HG02973 (cell line): ENCODE data around the gene FAM120A.

Source experiments
- ATAC-seq: cut with Tn5 transposase; IDR thresholded peaks from one replicate; pipeline ENCODE4 v1.9.1; 2021; ENCODE audit warnings: moderate library complexity; ENCODE audit not compliant: unreplicated experiment

FAM120A gene

DNA sequence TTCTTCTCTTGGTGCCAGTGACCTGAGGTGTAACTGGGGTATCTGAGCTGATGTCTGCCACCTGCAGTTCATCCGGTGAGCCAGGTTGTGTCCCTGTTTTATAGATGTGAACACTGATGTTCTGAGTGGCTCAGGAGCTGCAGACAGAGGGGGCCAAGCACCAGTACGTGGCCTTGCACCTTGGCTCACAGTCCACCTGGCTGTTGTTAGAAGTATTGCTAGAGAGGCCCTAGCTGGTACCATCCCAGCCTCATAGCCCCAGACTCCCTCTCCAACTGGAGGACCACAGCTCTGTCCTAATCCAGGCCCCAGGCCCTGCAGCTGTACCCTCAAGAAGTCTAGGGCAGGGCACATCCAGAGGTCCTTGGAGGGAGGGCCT is 141.1 kb downstream of the FAM120A start:
- ATAC-seq, result no peak

- no peak for ATAC-seq
These were observed 141.7 kb downstream of the FAM120A start for GRCh38 chr9:93593144-93593658.

- ATAC-seq, result no peak
These were observed 142.7 kb downstream of the FAM120A start for GRCh38 chr9:93594041-93594756.

DNA sequence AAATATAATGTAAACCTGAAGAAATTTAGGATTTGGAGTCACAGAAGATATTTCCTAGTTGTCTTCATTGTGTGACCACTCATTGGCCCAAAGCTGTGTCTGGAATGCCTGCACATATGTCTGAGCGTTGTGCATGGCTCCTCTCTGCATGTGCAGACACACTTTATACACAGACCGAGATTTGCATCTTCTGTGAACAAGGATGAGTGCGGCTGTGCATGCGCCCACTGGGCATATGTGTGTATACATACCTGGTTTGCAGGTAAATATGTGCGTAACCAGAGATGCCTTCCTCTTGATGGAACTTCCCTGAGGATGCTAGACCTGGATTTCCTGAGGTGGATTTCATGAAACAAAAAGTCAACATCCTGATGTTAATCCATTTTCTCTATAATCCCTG is 144.0 kb downstream of the FAM120A start:
- no peak for ATAC-seq

DNA sequence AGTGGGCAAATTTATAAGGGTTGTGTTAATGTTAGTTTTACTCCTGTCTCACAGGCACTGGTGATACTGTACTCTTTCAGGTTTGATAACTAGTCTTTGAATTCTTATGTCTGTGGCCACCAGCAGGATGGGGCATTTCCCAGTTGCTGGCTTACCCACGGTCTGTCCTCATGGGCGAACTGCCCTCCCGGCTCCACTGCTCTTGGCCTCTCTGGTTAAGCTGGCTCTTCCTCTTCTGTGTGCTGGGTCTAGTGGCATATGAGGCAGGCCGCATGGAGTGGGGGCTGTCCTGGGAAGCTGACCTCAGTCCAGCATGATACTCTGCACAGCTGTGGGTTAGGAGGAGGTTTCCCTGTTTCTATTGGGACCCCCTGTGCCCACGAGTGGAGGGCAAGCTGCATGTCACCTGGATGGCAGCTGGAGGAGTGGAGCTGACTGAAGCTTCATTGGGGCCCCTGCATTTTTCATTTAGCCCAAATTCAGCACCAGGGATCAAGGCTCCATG is 144.4 kb downstream of the FAM120A start:
- no peak for ATAC-seq

GRCh38 chr9:93596399-93596798 is 144.9 kb downstream of the FAM120A start:
- no peak for ATAC-seq

DNA sequence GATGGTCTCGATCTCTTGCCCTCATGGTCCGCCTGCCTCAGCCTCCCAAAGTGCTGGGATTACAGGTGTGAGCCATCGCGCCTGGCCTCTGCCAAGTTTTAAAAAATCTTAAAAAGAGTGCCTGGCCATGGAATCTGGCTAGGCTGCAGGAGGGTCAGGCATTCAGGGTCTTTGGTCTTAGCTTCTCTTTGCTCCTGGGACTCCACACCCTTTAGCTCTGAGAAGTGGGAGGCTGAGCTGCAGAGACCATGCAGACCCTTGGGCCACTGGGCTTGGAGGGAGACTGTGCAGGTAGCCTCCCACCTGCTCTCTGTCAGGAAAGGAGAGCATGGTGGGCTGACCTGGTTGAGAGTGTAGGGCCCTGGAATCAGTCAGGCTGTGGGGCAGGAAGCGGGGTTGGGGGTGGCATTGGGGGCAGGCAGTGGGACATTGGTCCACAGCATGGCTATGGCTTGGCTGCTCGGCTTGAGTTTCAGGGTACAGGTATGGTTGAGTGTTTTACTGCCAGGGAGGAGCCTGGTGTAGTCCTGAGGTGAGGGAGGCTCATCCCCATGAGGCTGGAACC is 145.7 kb downstream of the FAM120A start:
- no peak for ATAC-seq

GRCh38 chr9:93597871-93598646 is 146.6 kb downstream of the FAM120A start:
- no peak for ATAC-seq

GRCh38 chr9:93598647-93599241 is 147.3 kb downstream of the FAM120A start:
- ATAC-seq, result no peak

- no peak for ATAC-seq
These were observed 148.3 kb downstream of the FAM120A start for GRCh38 chr9:93599571-93600403.

DNA sequence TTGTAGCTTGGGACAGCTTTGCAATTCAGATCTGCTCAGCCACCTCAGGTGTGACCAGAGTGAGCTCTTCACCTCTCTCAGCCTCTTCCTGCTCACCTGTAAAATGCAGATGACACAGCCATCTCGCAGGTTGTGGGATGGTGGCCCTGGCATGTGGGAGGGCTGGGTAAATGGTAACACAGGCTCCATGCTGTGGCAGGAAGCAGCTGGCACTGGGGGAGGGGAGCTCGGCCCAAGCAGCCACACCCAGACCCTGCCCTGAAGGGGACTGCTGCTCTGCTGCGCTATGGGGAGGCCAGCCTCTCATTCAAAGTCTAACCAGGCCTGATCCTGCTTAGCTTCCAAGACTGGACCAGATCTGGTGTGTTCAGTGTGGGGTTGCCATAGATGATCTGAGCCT is 149.0 kb downstream of the FAM120A start:
- ATAC-seq, result no peak

DNA sequence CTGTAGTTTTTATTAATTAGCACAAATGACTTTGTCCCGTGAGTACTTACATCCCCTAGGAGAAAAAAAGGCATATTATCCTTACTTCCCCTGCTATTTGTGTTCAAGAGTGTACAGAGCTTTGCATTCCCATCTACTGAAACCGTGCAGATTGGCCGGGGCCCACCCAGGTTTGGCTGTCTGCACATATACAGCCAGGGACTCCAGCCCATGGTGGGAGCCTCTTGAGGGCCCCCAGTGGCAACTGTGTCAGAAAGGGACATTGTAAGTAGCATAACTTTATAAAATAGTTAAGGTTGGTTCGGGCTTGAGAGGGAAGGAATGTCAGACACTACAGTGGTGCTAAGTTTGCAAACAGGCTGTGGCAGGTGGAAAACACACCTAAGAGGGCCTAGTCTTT is 149.6 kb downstream of the FAM120A start:
- ATAC-seq, result no peak

DNA sequence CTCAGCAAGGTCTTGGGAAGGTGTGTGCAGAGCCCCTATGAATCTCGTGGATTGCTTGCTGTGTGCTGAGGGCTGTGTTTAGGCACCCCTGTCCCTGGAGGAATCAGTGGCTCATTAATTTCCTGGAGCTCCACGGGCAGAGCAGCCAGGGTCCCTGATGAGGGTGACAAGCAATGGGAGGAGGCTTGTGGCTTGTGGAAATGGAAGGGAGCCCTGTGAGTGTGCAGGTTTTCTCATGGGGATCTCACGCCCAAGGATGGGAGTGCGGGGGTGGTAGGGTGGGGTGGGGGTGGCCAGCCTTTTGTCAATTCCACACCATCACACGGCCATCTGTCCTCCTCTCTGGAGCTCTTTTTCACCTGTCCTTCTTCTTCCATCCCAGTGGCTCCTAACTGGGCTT is 150.2 kb downstream of the FAM120A start:
- no peak for ATAC-seq

GRCh38 chr9:93603011-93603410 is 151.5 kb downstream of the FAM120A start:
- no peak for ATAC-seq

DNA sequence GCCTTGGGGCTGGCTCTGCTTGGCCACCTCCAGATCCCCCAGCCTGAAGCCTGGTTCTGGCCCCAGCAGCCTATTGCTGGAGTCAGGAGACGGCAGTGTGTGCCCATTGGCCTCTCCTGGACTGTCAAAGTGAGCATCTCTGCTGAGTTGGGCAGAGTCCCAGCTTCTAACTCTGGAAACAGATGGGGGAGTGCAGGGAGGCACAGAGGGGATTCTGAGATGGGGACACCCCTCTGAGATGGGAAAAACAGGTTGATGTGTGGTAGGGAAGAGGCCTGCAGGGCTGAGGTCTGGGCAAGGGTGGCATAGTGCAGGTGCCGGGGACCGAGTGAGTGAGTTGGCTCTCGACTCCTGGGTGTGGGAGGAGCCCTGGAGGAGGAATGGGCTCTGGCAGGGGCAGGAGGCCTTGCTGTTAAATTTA is 152.4 kb downstream of the FAM120A start:
- ATAC-seq, result no peak

DNA sequence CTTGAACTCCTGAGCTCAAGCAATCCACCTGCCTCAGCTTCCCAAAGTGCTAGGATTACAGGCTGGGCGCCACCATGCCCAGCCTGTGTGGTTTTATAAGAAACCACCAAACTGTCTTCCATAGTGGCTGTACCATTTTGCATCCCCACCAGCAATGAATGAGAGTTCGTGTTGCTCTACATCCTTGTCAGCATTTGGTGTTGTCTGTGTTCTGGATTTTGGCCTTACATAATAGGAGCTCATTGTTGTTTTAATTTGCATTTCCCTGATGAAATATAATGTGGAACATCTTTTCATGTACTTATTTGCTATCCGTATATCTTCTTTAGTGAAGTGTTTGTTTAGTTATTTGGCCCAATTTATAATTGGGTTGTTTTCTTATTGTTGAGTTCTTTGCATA is 154.7 kb downstream of the FAM120A start:
- ATAC-seq, result no peak

- ATAC-seq, result no peak
These were observed 158.7 kb downstream of the FAM120A start for GRCh38 chr9:93610206-93610605.

- no peak for ATAC-seq
These were observed 160.7 kb downstream of the FAM120A start for GRCh38 chr9:93612052-93612795.

DNA sequence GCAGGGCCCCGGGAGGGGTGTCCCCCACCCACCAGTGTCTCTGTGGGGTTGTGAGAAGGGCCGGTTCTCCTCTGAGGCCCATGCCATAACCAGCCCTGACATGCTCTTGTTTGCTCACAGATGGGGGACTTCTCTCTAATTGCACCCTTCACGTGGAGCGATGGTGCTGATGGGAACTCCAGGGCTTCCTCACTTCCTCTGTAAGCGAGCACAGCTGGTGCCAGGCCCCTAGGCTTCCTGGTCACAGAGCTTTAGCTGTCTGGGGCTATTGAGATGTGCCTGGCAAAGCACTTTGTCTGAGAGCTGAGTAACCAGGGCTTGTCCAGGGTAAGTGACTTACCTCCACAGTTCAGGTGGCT is 161.3 kb downstream of the FAM120A start:
- ATAC-seq, result no peak

- no peak for ATAC-seq
These were observed 161.7 kb downstream of the FAM120A start for GRCh38 chr9:93613174-93613573.
